ENCODE data around the gene POLE2. TPM values are rescaled to one million over a fixed set of nuclear protein-coding genes. Genes with fewer than 3 reads are reported as not detected.

The POLE2 gene
- total and polyA plus RNA-seq, 2 of the 13 experiments (the other 11 are each of a cell fraction or from before 2014, with no cell fraction given) = 16.6 to 37.0 TPM

- peaks cover 1 to 15% of the 10 kb centered on the region in 2 experiments; a peak in 3 of 5 replicates for H3K36me3 ChIP-seq (replicated peaks in 1 of 2; ENCODE audit: control insufficient read depth in 1 of 2, insufficient read depth in 2 of 2, low read length in 2 of 2)
- H3K79me2 ChIP-seq (ENCODE audit: insufficient read depth, low read length) = no peaks in the 10 kb centered on the region
- no peaks in the 10 kb centered on the region for H3K4me1 ChIP-seq (ENCODE audit: insufficient read depth, low read length)
- FAIRE-seq (no peak), ATAC-seq (no peak), DNase-seq (ENCODE audit: low spot score) (no peak)
- BruUV-seq (replicated peaks) = no TSS peak
- no peaks in the 10 kb centered on the region for H3K9me3 ChIP-seq (ENCODE audit: low read length)
- POLR2A ChIA-PET = no interaction called here
- in situ Hi-C loops (cut with HindIII; ENCODE audit: extremely low pct_ligation_motif_present, low pct_unique_long_range_greater_than_20kb) = no loop called here
- H3K27ac ChIP-seq (ENCODE audit: extremely low read length, insufficient read depth, low read length) = no peak overlapping the region
- H3K4me3 ChIP-seq (replicated peaks in 1 of 3; ENCODE audit: insufficient read depth in 1 of 3, low read depth in 2 of 3, low read length in 3 of 3) = no peak overlapping the region
- TF ChIP-seq NFE2L1 (CRISPR knock-in tag; IDR thresholded peaks at IDR 0.05; ENCODE audit: borderline replicate concordance) (no peak), ELK4 (CRISPR knock-in tag; IDR thresholded peaks at IDR 0.05; ENCODE audit: borderline replicate concordance) (no peak), ZNF713 (CRISPR knock-in tag; IDR thresholded peaks at IDR 0.05) (no peak), ZNF557 (CRISPR knock-in tag; IDR thresholded peaks at IDR 0.05) (no peak), PTBP1 (IDR thresholded peaks at IDR 0.05; ENCODE audit: low read depth, low read length, poor library complexity, severe bottlenecking) (no peak), ZNF484 (CRISPR knock-in tag; IDR thresholded peaks at IDR 0.05; ENCODE audit: borderline replicate concordance, low read depth) (no peak), RFX3 (CRISPR knock-in tag; IDR thresholded peaks at IDR 0.05) (no peak), MLX (CRISPR knock-in tag; IDR thresholded peaks at IDR 0.05) (no peak), BRF2 (CRISPR knock-in tag; IDR thresholded peaks at IDR 0.05) (no peak), HIC2 (CRISPR knock-in tag; IDR thresholded peaks at IDR 0.05; ENCODE audit: low read depth) (no peak), ATF7 (IDR thresholded peaks at IDR 0.05) (no peak), ATF7 (CRISPR knock-in tag; IDR thresholded peaks at IDR 0.05) (no peak), LRRFIP1 (CRISPR knock-in tag; conservative IDR thresholded peaks at IDR 0.05) (no peak), NFYC (CRISPR knock-in tag; IDR thresholded peaks at IDR 0.05) (no peak), ZNF598 (CRISPR knock-in tag; IDR thresholded peaks at IDR 0.05; ENCODE audit: borderline replicate concordance) (no peak), ZBTB7B (CRISPR knock-in tag; IDR thresholded peaks at IDR 0.05) (no peak), ZNF552 (CRISPR knock-in tag; IDR thresholded peaks at IDR 0.05; ENCODE audit: borderline replicate concordance) (no peak), ZSCAN25 (CRISPR knock-in tag; IDR thresholded peaks at IDR 0.05) (no peak)
- intact Hi-C loops (cut with micrococcal nuclease; ENCODE audit: unreplicated experiment) = no loop called here
- H2AFZ ChIP-seq (ENCODE audit: low read length) = no peak overlapping the region
- WGBS (ENCODE audit: low lambda C conversion rate) = 97% methylated on average over 6 of the region's 6 CpGs
- no peaks in the 10 kb centered on the region for H4K20me1 ChIP-seq (ENCODE audit: insufficient read depth, low read length)
- H3K4me2 ChIP-seq (ENCODE audit: low read depth, low read length) = no peak overlapping the region
- CTCF ChIA-PET (ENCODE audit: low intra/inter-chr PET ratio, low total read pairs) = no interaction called here
- H3K27me3 ChIP-seq (ENCODE audit: control insufficient read depth in 1 of 2, insufficient read depth in 2 of 2, low read length in 2 of 2) = no peaks in the 10 kb centered on the region
- H3K9ac ChIP-seq (ENCODE audit: insufficient read depth, low read depth, low read length) = no peak overlapping the region
Measured at GRCh38 chr14:49653508-49653907, 34.5 kb downstream of the POLE2 start.
